Endothelial cell of umbilical vein (primary cell): ENCODE results near the gene DCAF5.

Experiments used
- CTCF ChIP-seq, 2 donors: IDR thresholded peaks; 1 replicate in 1 of 2; 2 replicates in 1 of 2; pipeline ENCODE4 v1.5.1; 2011; ENCODE audit warnings: low read length in 2 of 2, mild to moderate bottlenecking in 2 of 2, moderate library complexity in 2 of 2, control low read depth in 1 of 2, inconsistent platforms in 1 of 2, low read depth in 1 of 2; ENCODE audit not compliant: insufficient read depth in 1 of 2; ENCODE audit errors: extremely low read depth in 1 of 2
- MYC ChIP-seq: IDR thresholded peaks from one replicate; pipeline ENCODE4 v1.6.1; 2011; ENCODE audit warnings: mild to moderate bottlenecking, low read depth, low read length
- POLR2AphosphoS5 ChIP-seq: IDR thresholded peaks from 2 replicates; pipeline ENCODE4 v1.6.1; 2012; ENCODE audit warnings: low read depth, mild to moderate bottlenecking, control low read depth, low read length, moderate library complexity; ENCODE audit not compliant: insufficient read depth

GRCh38 chr14:69107407-69108003 is 45.4 kb downstream of the DCAF5 start:
- peak; percentile 58 to 73 for TF ChIP-seq CTCF (IDR thresholded peaks at IDR 0.05; ENCODE audit: extremely low read depth in 1 of 2, insufficient read depth in 1 of 2, low read depth in 1 of 2, low read length in 2 of 2)
- no peak for TF ChIP-seq POLR2AphosphoS5
- TF ChIP-seq MYC, result no peak
